ENCODE data around the gene NUDT3. TPM values are rescaled to one million over a fixed set of nuclear protein-coding genes. Genes with fewer than 3 reads are reported as not detected.

Gene NUDT3
- total and polyA plus RNA-seq, 9 of the 15 experiments (the other 6 are each of a cell fraction or from before 2014, with no cell fraction given) = 5.4 to 81.2 (median 56.4) TPM

DNA sequence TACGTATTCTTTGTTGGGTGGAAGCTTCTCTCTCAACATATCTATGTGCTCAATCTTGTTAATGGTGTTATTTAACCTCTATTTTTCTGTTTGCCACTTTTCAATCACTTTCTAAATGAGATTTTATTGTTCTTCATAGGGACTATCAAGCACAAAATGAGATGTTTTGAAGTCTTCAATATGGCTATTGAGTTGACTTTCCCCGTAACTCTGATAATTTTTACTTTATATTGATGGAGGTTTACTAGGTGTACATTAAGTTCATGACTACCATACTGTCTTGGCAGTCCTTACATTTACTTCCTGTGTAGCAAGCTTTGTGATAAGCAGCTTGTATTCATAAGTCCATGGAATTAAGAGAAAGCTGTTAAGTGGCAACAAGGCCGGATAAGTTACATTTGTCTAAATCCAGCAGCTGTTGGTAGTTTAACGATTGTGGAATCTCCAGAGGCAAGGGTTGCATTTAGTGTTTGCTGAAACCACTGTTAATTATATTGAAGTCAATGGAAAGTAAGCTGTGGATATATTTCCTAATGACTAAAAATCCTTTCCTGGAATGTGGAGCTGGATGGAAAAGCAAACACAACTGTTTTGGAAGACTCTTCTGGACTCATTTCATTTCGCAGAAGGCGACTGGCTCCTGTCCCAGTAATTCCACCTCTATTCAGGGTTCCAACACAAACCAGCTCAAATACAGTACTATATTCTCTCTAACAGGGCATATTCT lies 86.3 kb downstream of the NUDT3 start (continued):
- TF ChIP-seq HMBOX1 (IDR thresholded peaks at IDR 0.05) (peak; percentile 88), ZNF57 (CRISPR knock-in tag; IDR thresholded peaks at IDR 0.05) (no peak), ZNF354B (CRISPR knock-in tag; IDR thresholded peaks at IDR 0.05) (no peak), ZNF140 (CRISPR knock-in tag; IDR thresholded peaks at IDR 0.05) (no peak), ZNF764 (CRISPR knock-in tag; IDR thresholded peaks at IDR 0.05; ENCODE audit: low read depth) (no peak), ZKSCAN8 (CRISPR knock-in tag; IDR thresholded peaks at IDR 0.05) (peak; percentile 73; the same call in 1 of the 2 replicates), JUNB (CRISPR knock-in tag; conservative IDR thresholded peaks at IDR 0.05) (no peak), HDAC2 (IDR thresholded peaks at IDR 0.05) (peak; percentile 56; the same call in 1 of the 2 replicates), PTTG1 (tag; IDR thresholded peaks at IDR 0.05; ENCODE audit: low read depth) (no peak), SIN3A (IDR thresholded peaks at IDR 0.05; ENCODE audit: borderline replicate concordance in 2 of 2, control insufficient read depth in 1 of 2, low read depth in 2 of 2, low read length in 2 of 2) (no peak), ETV5 (CRISPR knock-in tag; IDR thresholded peaks at IDR 0.05; ENCODE audit: low read depth) (peak; percentile 93), FOXJ3 (CRISPR knock-in tag; IDR thresholded peaks at IDR 0.05) (no peak), RCOR1 (IDR thresholded peaks at IDR 0.05; ENCODE audit: borderline replicate concordance in 1 of 2, low read depth in 2 of 2, low read length in 2 of 2) (peak in 1 of 2 experiments; percentile 65; a peak in 2 of 4 replicates), ETV1 (tag; conservative IDR thresholded peaks at IDR 0.05; ENCODE audit: low read depth) (peak; percentile 95), STAT5A (IDR thresholded peaks at IDR 0.05; ENCODE audit: borderline replicate concordance, low read length) (peak; percentile 93), SNAPC5 (CRISPR knock-in tag; IDR thresholded peaks at IDR 0.05) (no peak), KDM2B (CRISPR knock-in tag; IDR thresholded peaks at IDR 0.05) (no peak), ZNF133 (CRISPR knock-in tag; IDR thresholded peaks at IDR 0.05) (no peak), NCOR1 (IDR thresholded peaks at IDR 0.05) (peak; percentile 95), ZNF175 (CRISPR knock-in tag; IDR thresholded peaks at IDR 0.05; ENCODE audit: low read depth) (peak; percentile 64; the same call in 1 of the 2 replicates), TRIM28 (IDR thresholded peaks at IDR 0.05) (no peak; the same call in 1 of the 2 replicates), SIN3B (IDR thresholded peaks at IDR 0.05; ENCODE audit: low read depth) (no peak), IRF2 (CRISPR knock-in tag; IDR thresholded peaks at IDR 0.05) (no peak), RBM14 (IDR thresholded peaks at IDR 0.05; ENCODE audit: borderline replicate concordance, insufficient read depth, low read depth, low read length) (no peak)
- TF ChIP-seq, protein P1, sequence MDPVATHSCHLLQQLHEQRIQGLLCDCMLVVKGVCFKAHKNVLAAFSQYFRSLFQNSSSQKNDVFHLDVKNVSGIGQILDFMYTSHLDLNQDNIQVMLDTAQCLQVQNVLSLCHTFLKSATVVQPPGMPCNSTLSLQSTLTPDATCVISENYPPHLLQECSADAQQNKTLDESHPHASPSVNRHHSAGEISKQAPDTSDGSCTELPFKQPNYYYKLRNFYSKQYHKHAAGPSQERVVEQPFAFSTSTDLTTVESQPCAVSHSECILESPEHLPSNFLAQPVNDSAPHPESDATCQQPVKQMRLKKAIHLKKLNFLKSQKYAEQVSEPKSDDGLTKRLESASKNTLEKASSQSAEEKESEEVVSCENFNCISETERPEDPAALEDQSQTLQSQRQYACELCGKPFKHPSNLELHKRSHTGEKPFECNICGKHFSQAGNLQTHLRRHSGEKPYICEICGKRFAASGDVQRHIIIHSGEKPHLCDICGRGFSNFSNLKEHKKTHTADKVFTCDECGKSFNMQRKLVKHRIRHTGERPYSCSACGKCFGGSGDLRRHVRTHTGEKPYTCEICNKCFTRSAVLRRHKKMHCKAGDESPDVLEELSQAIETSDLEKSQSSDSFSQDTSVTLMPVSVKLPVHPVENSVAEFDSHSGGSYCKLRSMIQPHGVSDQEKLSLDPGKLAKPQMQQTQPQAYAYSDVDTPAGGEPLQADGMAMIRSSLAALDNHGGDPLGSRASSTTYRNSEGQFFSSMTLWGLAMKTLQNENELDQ (CRISPR knock-in tag; IDR thresholded peaks at IDR 0.05; ENCODE audit: borderline replicate concordance) = no peak; the same call in 1 of the 2 replicates
